ENCODE results near the gene ABCA4.

- TF ChIP-seq CTCF (conservative IDR thresholded peaks at IDR 0.05; ENCODE audit: low read length) (no peak), EZH2phosphoT487 (IDR thresholded peaks at IDR 0.05; ENCODE audit: borderline replicate concordance) (no peak)
Measured at GRCh38 chr1:93965888-93966287, 155.1 kb downstream of the ABCA4 start.

All from Loucy (cell line).